Adrenal gland (tissue), 5 donors: ENCODE results near the gene RBPJ.

Experiments
- POLR2A ChIP-seq, 2 donors: fragments of 450-650 bp; IDR thresholded peaks; one replicate each; pipeline ENCODE4 v1.6.1; 2017; ENCODE audit warnings: antibody characterized with exemption in 2 of 2, mild to moderate bottlenecking in 2 of 2, moderate library complexity in 1 of 2
- TF ChIP-seq, protein P1 (sequence below), 6 experiments: fragments of 450-650 bp in 4 of 6; fragments of 200-600 bp in 2 of 6; sonication (generic) in 1 of 6; IDR thresholded peaks; 1 replicate in 5 of 6; 2 replicates in 1 of 6; pipeline versions ENCODE4 v1.5.1 to v1.8.0; 2016 to 2021; ENCODE audit warnings: antibody characterized with exemption in 6 of 6, mild to moderate bottlenecking in 2 of 6, moderate library complexity in 1 of 6
- donor health status: DM: no; HTN: no; CAD: no.

- TF ChIP-seq, protein P1, sequence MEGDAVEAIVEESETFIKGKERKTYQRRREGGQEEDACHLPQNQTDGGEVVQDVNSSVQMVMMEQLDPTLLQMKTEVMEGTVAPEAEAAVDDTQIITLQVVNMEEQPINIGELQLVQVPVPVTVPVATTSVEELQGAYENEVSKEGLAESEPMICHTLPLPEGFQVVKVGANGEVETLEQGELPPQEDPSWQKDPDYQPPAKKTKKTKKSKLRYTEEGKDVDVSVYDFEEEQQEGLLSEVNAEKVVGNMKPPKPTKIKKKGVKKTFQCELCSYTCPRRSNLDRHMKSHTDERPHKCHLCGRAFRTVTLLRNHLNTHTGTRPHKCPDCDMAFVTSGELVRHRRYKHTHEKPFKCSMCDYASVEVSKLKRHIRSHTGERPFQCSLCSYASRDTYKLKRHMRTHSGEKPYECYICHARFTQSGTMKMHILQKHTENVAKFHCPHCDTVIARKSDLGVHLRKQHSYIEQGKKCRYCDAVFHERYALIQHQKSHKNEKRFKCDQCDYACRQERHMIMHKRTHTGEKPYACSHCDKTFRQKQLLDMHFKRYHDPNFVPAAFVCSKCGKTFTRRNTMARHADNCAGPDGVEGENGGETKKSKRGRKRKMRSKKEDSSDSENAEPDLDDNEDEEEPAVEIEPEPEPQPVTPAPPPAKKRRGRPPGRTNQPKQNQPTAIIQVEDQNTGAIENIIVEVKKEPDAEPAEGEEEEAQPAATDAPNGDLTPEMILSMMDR (IDR thresholded peaks at IDR 0.05): no peak
- no peak for TF ChIP-seq POLR2A (IDR thresholded peaks at IDR 0.05)
These were observed 100.1 kb downstream of the RBPJ start for GRCh38 chr4:26420913-26421312.
